Adrenal gland (tissue), 5 donors: ENCODE measurements around the gene TTLL5.

Source experiments
- CTCF ChIP-seq, 6 experiments: fragments of 450-650 bp in 4 of 6; fragments of 200-600 bp in 2 of 6; sonication (generic) in 1 of 6; IDR thresholded peaks; 1 replicate in 5 of 6; 2 replicates in 1 of 6; pipeline versions ENCODE4 v1.5.1 to v1.8.0; 2016 to 2021; ENCODE audit warnings: antibody characterized with exemption in 6 of 6, mild to moderate bottlenecking in 2 of 6, moderate library complexity in 1 of 6
- POLR2A ChIP-seq, 2 donors: fragments of 450-650 bp; IDR thresholded peaks; one replicate each; pipeline ENCODE4 v1.6.1; 2017; ENCODE audit warnings: antibody characterized with exemption in 2 of 2, mild to moderate bottlenecking in 2 of 2, moderate library complexity in 1 of 2
- donor health status: DM: no; HTN: no; CAD: no.

- TF ChIP-seq CTCF (IDR thresholded peaks at IDR 0.05) (no peak), POLR2A (IDR thresholded peaks at IDR 0.05) (no peak)
These were observed 2.1 kb upstream of the TTLL5 start for GRCh38 chr14:75658957-75659356.
